GM21526 (cell line): Measurements from ENCODE around the gene STIM1.
"Not testable (repeated sequence)": the region's sequence is repeated elsewhere in the genome, so short reads cannot be mapped to it uniquely, and the experiment has no call there.

Source experiments
- ATAC-seq: cut with Tn5 transposase; IDR thresholded peaks from one replicate; pipeline ENCODE4 v1.9.1; 2021; ENCODE audit warnings: moderate library complexity; ENCODE audit not compliant: unreplicated experiment, low FRiP score

Gene STIM1

DNA sequence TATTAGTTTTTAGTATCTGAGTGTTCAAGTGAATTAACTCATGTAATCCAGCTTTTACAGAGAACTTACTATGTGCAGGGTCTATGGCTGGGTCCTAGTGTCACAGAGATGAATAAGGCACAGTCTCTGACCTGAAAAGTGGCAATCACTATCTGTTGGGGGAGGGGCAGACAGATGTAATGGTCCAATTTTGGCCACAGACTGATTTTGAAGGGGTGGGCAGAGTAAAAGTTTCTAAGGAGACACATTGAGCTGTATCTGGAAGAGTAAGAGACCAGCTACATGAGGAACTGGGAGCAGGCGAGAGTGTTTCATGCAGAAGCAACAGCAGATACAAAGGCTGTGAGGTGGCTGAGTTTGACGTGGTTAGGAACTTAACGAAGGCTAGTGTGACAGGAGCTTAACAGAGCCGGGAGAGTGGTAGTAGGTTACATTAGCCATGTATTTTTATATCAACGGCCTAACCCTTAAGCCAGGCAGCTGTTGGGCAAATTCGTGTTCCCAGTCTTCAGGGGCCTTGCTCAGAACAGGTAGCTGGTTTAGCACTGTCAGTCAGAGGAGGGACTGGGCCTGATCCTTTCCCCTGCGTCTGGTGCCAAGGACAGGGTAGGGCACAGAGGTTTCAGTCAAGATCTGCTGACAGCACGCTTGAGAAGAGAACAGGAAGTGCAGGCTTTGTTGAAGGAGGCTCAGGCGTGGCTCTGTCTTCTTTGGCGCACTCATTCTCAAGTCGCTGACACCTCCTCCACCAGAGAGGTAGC lies 1.4 kb upstream of the STIM1 start:
- ATAC-seq: peak; percentile 27

GRCh38 chr11:3854660-3854976 lies 846 bp upstream of the STIM1 start:
- ATAC-seq: no peak

GRCh38 chr11:3855808-3856491 lies 486 bp downstream of the STIM1 start:
- peak; percentile 17 for ATAC-seq

- ATAC-seq: no peak
Observed at GRCh38 chr11:3856856-3857553, 1.5 kb downstream of the STIM1 start.

- no peak for ATAC-seq
Observed at GRCh38 chr11:3857628-3858027, 2.2 kb downstream of the STIM1 start.

DNA sequence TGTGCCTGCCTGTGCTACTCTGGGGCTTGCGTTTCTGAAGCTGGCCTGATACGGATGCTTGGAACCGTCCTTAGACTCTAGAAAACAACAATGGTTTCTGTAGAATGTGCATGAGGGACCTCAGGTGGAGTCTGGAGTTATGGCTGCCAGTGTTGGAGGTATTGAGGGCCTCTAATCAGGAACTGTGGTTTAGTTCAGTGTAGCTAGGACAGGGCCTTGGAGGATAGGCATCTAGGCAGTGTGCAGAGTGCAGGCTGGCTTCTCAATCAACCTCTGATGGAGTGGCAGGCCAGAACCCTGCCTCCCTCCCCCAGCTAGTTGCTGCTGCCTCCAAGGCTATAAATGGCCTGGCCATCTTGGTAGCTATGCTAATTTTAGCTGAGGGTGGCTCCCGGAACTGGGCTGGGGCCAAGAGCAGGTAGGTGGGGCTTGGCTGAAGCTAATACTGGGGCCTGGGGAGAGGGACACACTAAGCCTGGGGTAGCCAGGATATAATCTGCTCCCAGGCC lies 4.0 kb downstream of the STIM1 start:
- peak; percentile 40 for ATAC-seq

DNA sequence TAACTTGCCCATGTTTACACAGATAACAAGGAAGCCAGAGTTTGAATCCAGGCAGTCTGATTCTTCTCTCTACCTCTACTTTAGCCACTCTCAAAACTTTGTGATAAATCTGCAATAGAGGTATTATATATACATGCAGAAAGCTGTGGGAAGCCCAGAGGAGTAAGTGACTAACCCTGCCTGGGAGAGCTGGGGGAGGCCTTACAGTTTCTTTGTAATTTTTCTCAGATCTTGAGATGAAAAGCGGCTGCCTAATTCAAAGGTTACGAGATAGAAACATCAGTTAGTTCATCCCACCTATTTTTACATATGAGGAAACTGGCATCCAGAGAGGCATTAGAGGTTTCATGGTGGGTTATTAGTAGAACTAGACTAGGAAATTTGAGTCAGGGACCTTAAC lies 4.9 kb downstream of the STIM1 start:
- ATAC-seq: no peak

- not testable (repeated sequence) for ATAC-seq
Observed at GRCh38 chr11:3860898-3861393, 5.5 kb downstream of the STIM1 start.

- no peak for ATAC-seq
Observed at GRCh38 chr11:3861683-3862082, 6.2 kb downstream of the STIM1 start.

DNA sequence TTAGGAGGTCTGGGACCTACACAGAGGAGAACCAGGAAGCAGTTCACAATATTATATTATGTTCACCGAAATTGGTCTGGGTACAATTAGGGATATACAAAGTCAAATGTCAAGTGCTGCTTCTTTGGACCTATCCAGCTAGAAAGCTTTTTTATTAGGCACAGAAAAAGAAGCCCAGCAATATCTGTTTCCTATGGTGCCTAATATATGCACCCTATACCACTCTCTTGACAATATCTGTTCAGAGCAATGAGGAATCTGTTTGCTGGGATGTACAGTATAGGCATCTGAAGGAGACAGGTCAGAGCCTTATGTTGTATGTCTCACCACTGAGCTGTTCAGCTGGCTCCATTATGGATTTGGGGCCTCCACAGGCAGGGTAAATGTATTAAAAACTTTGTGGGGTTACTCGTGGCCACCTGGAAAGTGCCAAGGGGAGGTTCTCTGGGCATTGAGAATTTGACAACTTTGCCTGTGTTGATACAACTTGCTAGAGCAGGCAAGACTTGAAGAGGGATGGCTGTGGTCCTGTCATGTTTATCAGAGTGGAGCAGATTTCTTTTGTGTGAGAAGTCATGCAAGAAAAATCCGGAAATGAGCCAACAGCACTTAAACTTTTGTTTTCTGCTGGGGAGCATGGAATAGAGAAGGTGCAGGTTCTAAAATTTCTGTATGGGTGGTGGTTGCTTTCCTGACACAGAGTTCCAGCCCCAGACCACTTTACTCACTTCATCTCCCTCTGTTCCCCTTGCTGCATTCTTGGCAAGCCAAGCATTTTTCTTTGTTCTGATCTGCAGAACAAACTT lies 10.1 kb downstream of the STIM1 start:
- ATAC-seq: no peak

- ATAC-seq: peak; percentile 42
Observed at GRCh38 chr11:3866206-3866605, 10.7 kb downstream of the STIM1 start.

DNA sequence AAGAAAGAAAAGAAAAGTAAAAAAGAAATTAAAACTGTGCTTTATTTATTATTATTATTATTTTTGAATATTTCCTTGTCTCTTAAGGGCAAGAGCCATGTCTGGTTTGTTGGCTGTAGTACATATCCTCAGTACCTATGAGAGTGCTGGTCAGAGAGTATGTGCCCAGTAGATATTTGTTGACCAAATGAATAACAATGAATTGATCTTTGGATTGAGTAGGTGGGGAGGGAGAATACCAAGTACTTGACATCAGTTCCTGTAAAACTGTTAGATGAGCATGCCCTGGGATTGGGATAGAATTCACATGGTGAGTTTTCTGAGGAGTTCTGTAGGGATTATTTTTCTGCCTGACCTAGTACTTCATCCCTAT lies 11.4 kb downstream of the STIM1 start:
- no peak for ATAC-seq

- peak; percentile 47 for ATAC-seq
Observed at GRCh38 chr11:3867209-3868091, 12.0 kb downstream of the STIM1 start.

GRCh38 chr11:3873712-3874349 lies 18.4 kb downstream of the STIM1 start:
- ATAC-seq: no peak

- ATAC-seq: no peak
Observed at GRCh38 chr11:3876613-3877012, 21.1 kb downstream of the STIM1 start.

GRCh38 chr11:3877364-3878257 lies 22.1 kb downstream of the STIM1 start:
- ATAC-seq: no peak

DNA sequence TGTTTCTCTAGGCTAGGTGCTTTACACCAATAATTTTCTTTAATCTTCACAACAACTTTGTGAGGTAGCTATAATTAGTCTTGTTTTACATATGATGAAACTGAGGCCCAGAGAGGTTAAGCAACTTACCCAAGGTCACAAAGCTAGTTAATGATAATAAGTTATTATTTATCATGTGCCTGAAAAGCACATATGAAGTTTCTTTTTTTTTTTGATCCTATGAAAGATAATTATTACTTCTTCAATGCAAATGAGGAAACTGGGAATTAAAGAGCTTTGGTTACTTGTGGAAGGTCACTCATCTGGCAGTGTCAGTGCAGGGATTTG lies 22.8 kb downstream of the STIM1 start:
- no peak for ATAC-seq

DNA sequence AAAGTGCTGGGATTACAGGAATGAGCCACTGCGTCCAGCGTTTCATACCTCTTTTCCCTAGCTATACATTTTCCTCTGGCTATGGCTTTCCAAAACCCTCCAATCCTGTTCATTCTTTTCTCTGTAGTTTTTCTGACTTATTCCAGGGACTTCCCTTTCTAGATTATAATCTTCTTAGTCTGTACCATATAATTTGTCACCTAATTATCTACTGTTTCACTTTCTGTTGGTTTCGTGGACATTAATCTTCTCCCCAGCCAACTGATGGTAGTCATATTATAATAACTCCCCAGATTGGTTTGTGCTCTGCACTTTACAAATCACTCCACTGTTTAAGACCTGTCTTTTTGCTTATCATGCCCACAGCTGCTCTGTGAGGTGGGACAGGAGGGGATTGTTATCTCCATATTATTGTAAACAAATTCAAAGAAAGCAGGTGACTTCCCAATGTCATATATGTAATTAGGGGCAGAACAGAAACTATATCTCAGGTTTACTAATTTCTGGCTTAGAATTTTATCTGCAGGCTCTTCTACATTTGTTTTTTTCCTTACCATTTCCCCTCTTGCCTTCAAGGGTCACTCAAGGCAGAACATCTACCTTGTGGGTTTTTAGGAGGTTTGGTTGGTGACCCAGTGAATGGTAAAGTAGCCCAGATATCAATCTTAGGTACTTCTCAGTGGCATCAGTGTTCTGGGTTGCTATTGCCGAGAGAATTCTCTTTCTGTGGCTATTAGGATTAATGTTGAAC lies 23.9 kb downstream of the STIM1 start:
- no peak for ATAC-seq
